ENCODE measurements around the gene NMT1.

DNA sequence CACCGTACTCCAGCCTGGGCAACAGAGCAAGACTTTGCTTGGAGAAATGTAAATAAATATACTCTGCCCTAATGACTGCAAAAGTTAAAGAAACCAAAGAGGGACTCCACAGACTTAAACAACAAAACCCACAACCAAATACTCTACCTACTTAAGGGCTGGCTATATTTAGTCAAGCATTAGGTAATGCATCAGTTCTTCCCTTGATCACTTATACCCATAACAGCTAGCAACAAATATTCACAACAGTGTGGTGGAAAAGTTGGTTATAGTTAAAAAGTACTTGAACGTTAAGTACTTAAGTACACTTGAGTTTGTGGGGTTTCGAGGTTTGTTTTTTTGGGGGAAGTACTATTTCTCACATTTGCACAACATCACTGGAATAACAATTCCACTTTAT is 95.1 kb downstream of the NMT1 start:
- TF ChIP-seq, protein P1, sequence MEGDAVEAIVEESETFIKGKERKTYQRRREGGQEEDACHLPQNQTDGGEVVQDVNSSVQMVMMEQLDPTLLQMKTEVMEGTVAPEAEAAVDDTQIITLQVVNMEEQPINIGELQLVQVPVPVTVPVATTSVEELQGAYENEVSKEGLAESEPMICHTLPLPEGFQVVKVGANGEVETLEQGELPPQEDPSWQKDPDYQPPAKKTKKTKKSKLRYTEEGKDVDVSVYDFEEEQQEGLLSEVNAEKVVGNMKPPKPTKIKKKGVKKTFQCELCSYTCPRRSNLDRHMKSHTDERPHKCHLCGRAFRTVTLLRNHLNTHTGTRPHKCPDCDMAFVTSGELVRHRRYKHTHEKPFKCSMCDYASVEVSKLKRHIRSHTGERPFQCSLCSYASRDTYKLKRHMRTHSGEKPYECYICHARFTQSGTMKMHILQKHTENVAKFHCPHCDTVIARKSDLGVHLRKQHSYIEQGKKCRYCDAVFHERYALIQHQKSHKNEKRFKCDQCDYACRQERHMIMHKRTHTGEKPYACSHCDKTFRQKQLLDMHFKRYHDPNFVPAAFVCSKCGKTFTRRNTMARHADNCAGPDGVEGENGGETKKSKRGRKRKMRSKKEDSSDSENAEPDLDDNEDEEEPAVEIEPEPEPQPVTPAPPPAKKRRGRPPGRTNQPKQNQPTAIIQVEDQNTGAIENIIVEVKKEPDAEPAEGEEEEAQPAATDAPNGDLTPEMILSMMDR (IDR thresholded peaks at IDR 0.05; ENCODE audit: low read length), result no peak
- no peak for TF ChIP-seq EZH2phosphoT487 (IDR thresholded peaks at IDR 0.05; ENCODE audit: low read length)

Measured in MM.1S (cell line).